Hematopoietic multipotent progenitor cell treated with erythropoietin and hydrocortisone succinate and interleukin-3 and kit ligand, for 6 days (in vitro differentiated cells): ENCODE results near the gene NLRC4.
"Not testable (repeated sequence)": the region's sequence is repeated elsewhere in the genome, so short reads cannot be mapped to it uniquely, and the experiment has no call there.

Experiments used
- DNase-seq: peaks from one replicate; pipeline ENCODE4 v3.0.0-alpha.2; 2015

Gene NLRC4

GRCh38 chr2:32264422-32265105 is at the start of gene NLRC4:
NLRC4 (minus strand) TSS chr2:32264886; CDS start chr2:32256775, 8,111 bp downstream.
- DNase-seq, result peak; percentile 56

- DNase-seq, result no peak
These were observed 45.9 kb upstream of the NLRC4 start for GRCh38 chr2:32310577-32310976.

- not testable (repeated sequence) for DNase-seq
These were observed 29.4 kb upstream of the NLRC4 start for GRCh38 chr2:32293966-32294562.

GRCh38 chr2:32293493-32293892 is 28.8 kb upstream of the NLRC4 start:
- DNase-seq, result not testable (repeated sequence)

GRCh38 chr2:32291746-32292145 is 27.1 kb upstream of the NLRC4 start:
- DNase-seq, result no peak

GRCh38 chr2:32290000-32290339 is 25.3 kb upstream of the NLRC4 start:
- no peak for DNase-seq

- DNase-seq, result no peak
These were observed 24.7 kb upstream of the NLRC4 start for GRCh38 chr2:32289165-32289999.

GRCh38 chr2:32284321-32284720 is 19.6 kb upstream of the NLRC4 start:
- no peak for DNase-seq

- DNase-seq, result no peak
These were observed 13.8 kb upstream of the NLRC4 start for GRCh38 chr2:32278478-32278853.

- DNase-seq, result peak; percentile 98
These were observed 13.2 kb upstream of the NLRC4 start, which contains the start of gene YIPF4 for GRCh38 chr2:32277674-32278477. YIPF4 (plus strand) TSS chr2:32277904; CDS start chr2:32278156, 252 bp downstream.

- DNase-seq, result no peak
These were observed 12.6 kb upstream of the NLRC4 start for GRCh38 chr2:32277363-32277673.

- not testable (repeated sequence) for DNase-seq
These were observed 11.1 kb upstream of the NLRC4 start for GRCh38 chr2:32275790-32276189.

- DNase-seq, result no peak
These were observed 9.6 kb upstream of the NLRC4 start for GRCh38 chr2:32274289-32274688.

GRCh38 chr2:32272279-32272678 is 7.6 kb upstream of the NLRC4 start:
- no peak for DNase-seq

- no peak for DNase-seq
These were observed 6.4 kb upstream of the NLRC4 start for GRCh38 chr2:32271063-32271462.

- peak; percentile 43 for DNase-seq
These were observed 2.6 kb downstream of the NLRC4 start for GRCh38 chr2:32262105-32262504.

GRCh38 chr2:32260376-32260775 is 4.3 kb downstream of the NLRC4 start:
- DNase-seq, result peak; percentile 80

- DNase-seq, result no peak
These were observed 6.4 kb downstream of the NLRC4 start for GRCh38 chr2:32258242-32258641.

- no peak for DNase-seq
These were observed 14.4 kb downstream of the NLRC4 start for GRCh38 chr2:32250290-32250689.

- no peak for DNase-seq
These were observed 14.9 kb downstream of the NLRC4 start for GRCh38 chr2:32249731-32250236.

GRCh38 chr2:32248299-32248698 is 16.4 kb downstream of the NLRC4 start:
- no peak for DNase-seq

- no peak for DNase-seq
These were observed 17.8 kb downstream of the NLRC4 start for GRCh38 chr2:32246911-32247310.

- peak; percentile 75 for DNase-seq
These were observed 22.4 kb downstream of the NLRC4 start for GRCh38 chr2:32242331-32242730.
